GM12865 (cell line): ENCODE data around the gene ALPK3.

Experiments
- DNase-seq: peaks from one replicate; pipeline ENCODE4 v3.0.0; 2010; ENCODE audit warnings: low read depth
- H3K4me3 ChIP-seq: 2 replicates; pipeline ENCODE4 v1.5.1; 2011; ENCODE audit warnings: mild to moderate bottlenecking, low read depth, low read length, control low read depth
- TF ChIP-seq, protein P1 (sequence below): IDR thresholded peaks from 2 replicates; pipeline ENCODE4 v1.5.1; 2011; ENCODE audit warnings: low read length, control low read depth, low read depth, inconsistent platforms; ENCODE audit not compliant: insufficient read depth; ENCODE audit errors: missing control alignments

Gene ALPK3

DNA sequence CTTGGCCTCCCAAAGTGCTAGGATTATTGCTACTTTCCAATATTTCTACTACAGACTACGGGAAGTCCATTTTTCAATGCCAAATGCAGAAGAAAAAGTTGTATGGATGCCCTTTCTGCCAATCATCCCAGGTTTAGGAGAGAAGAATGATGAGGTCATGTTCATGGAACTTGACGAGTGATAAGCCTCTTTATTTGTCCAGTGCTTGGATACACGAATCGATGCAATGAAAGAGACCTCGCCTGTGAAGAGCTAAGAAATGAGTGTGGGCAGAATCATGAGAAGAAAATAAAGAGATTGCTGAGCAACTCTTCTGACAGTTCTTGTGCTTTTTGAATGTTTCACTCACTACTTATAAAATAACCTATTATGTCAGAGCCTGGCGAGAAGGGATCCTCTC is 66.3 kb downstream of the ALPK3 start:
- DNase-seq: no peak
- H3K4me3 ChIP-seq: no peak overlapping the region

DNA sequence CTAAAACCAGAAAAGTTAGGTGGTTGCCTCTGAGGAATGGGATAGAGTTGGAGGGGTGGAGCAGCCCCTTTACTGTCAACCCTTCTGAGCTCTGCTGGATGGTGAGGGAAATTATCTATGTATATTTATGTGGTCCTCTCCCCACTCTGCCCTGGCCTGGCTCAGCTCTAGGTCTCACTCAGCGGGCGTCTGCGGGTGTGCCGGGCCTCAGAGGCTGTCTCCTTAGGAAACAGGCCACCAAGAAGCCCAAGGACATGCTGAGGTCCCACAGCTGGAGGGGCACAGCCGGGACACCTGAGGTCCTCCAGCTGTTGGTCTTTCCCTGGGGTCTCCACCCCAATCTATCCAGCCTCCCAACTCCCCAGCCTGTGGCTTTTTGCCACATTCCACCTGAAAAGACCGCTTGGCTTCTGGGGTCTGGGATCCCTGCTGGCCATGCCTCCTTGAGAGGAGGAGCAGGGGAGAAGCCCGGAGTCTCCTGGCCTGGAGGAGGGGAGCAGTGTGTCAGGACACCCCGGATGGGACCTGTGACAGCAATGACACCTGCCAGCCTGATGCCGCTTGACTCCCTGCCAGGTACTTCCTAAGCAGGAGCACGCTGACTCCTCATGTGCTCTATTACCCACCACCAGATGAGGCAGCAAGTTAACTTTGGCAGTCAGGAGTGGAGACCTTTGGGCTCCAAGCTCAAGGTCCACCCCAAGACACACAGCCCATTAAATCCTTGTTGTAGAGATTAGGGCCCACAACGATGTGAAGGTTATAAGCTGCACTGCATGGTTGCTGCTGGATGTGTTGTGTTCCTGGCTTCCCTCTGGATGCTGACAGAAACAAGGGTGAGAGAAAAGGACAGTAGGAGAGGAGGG is 67.0 kb downstream of the ALPK3 start, which contains the start of gene SLC28A1:
Gene SLC28A1 (plus strand): TSS at position 747 of the 866 bp plus-strand sequence. CDS start 3,099 bp downstream, outside the sequence.
- no peak within 1 kb of the TSS for H3K4me3 ChIP-seq
- DNase-seq: no peak
- TF ChIP-seq, protein P1, sequence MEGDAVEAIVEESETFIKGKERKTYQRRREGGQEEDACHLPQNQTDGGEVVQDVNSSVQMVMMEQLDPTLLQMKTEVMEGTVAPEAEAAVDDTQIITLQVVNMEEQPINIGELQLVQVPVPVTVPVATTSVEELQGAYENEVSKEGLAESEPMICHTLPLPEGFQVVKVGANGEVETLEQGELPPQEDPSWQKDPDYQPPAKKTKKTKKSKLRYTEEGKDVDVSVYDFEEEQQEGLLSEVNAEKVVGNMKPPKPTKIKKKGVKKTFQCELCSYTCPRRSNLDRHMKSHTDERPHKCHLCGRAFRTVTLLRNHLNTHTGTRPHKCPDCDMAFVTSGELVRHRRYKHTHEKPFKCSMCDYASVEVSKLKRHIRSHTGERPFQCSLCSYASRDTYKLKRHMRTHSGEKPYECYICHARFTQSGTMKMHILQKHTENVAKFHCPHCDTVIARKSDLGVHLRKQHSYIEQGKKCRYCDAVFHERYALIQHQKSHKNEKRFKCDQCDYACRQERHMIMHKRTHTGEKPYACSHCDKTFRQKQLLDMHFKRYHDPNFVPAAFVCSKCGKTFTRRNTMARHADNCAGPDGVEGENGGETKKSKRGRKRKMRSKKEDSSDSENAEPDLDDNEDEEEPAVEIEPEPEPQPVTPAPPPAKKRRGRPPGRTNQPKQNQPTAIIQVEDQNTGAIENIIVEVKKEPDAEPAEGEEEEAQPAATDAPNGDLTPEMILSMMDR: no peak

More for the DNA sequence above, 66.3 kb downstream of the ALPK3 start:
- TF ChIP-seq, protein P1: no peak

DNA sequence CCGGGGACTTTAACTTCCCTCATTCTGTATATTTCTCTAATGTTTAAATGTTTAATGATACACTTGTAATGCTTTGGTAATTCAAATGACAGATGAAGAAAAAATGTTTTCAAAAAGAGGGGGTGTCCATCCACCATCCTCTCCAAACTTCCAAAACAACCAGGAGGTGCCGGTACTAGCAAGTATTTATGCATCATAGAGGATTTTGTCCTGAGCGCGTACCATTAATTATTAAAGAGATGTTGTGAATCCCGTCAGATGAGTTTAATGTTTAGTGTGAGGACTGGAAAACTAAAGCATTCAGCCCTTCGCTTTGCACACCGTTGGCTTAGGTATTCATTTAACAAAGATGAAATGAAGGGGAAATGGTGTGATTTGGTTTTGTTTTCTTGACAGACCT is 68.6 kb downstream of the ALPK3 start:
- TF ChIP-seq, protein P1: no peak
- DNase-seq: no peak
- no peak overlapping the region for H3K4me3 ChIP-seq

DNA sequence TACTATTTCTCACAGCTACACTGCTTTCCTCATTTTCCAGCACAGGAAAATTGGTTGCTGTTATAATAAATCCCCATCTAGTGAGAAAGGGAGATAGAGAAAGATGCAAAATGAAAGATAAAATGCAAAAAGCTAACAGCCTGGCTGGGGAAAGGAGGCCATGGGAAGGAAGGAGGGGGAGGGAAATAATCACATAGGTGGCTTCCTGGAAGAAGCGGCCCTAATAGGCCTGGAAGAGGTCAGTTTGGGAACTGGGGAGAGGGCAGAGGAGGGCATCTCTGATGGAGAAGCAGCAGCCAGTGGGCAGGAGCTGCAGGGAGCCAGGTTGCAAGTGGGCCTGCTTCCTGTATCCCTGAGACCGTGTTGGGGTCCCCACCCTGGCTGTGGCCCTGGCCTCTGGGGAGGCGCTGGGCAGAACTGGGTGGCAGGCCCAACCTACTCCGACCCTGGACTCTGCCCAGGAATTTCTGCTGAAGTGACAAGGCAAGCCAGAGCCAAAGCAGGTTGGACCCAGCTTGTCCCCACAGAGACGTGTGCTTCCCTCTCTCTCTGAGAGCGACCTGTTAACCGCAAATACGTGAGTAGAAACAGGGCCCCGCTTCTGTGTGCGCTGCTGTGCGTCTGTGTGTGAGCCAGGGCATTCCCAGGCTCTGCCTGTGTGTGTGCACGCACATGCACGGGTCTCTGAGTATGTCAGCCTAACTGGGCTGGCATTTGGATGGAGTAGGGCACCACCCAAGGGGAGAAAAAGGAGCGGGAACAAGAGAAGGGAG is 69.2 kb downstream of the ALPK3 start:
- no peak for DNase-seq
- no peak overlapping the region for H3K4me3 ChIP-seq
- TF ChIP-seq, protein P1: no peak

DNA sequence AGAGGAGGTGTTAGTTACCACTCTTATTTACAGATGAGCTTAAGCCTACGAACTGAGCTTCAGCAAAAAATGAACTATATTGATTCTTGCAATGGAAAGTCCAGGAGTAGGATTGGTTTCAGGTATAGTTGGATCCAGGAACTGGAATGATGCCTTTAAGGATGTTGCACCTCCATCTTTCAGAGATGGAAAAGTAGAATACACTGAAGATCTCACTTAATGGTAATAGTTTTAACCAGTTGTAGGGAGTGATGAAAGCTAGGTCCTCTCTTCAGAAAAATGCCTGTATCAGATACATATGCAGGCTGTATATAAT is 69.8 kb downstream of the ALPK3 start:
- TF ChIP-seq, protein P1: no peak
- H3K4me3 ChIP-seq: no peak overlapping the region
- DNase-seq: no peak

DNA sequence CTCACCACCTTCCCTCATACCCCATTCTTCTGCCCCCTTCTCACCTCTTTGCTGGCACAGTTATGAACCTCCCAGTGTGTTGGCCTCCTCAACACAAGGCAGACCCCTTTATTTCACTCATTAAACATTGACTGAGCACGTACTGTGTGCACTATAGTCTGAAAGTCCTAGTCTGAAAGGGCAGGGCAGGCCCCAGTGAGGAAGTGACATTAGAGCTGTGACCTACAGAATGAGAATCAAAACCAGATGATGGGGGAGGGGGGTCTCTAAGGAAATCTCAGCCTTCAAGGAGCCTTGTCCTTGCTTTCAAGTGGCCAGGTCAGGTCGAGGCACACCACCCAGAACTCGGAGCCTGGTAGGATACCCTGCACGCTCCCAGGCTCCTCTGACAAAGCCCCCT is 70.8 kb downstream of the ALPK3 start:
- H3K4me3 ChIP-seq: no peak overlapping the region
- TF ChIP-seq, protein P1: no peak
- peak; percentile 9 for DNase-seq
